ENCODE data around the gene CYP46A1. TPM values are rescaled to one million over a fixed set of nuclear protein-coding genes. Genes with fewer than 3 reads are reported as not detected.

Gene CYP46A1
- total and polyA plus RNA-seq, 2 experiments from 2014 or later = 0.47 to 1.7 TPM

DNA sequence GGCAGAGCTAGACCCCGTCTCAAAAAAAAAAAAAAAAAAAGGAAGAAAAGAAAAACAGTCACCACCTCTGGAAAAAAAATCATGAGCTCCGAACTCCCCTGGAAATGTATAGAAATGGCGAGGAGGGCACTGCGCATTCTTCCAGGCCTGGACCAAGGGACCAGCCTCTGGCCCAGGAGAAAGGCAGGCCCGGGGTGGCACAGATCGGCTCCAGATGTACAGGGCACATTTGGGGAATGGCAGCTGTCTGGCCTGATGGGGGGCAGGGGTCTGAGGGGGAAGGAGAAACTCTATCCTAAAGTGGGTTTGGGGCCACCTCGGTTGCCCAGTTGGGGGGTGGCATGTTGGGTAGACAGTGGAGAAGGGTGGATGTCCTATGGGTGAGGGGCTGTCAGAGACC is 63.1 kb downstream of the CYP46A1 start:
- H3K79me2 ChIP-seq = no peaks in the 10 kb centered on the region
- no peak overlapping the region for H3K27ac ChIP-seq
- H3K9me3 ChIP-seq (ENCODE audit: low read depth) = no peaks in the 10 kb centered on the region
- 91% methylated on average over 7 of the region's 7 CpGs for WGBS (ENCODE audit: low lambda C conversion rate, missing lambda C conversion rate)
- H3K36me3 ChIP-seq (replicated peaks; ENCODE audit: insufficient read depth, low read depth) = no peaks in the 10 kb centered on the region
- TF ChIP-seq, protein P1, sequence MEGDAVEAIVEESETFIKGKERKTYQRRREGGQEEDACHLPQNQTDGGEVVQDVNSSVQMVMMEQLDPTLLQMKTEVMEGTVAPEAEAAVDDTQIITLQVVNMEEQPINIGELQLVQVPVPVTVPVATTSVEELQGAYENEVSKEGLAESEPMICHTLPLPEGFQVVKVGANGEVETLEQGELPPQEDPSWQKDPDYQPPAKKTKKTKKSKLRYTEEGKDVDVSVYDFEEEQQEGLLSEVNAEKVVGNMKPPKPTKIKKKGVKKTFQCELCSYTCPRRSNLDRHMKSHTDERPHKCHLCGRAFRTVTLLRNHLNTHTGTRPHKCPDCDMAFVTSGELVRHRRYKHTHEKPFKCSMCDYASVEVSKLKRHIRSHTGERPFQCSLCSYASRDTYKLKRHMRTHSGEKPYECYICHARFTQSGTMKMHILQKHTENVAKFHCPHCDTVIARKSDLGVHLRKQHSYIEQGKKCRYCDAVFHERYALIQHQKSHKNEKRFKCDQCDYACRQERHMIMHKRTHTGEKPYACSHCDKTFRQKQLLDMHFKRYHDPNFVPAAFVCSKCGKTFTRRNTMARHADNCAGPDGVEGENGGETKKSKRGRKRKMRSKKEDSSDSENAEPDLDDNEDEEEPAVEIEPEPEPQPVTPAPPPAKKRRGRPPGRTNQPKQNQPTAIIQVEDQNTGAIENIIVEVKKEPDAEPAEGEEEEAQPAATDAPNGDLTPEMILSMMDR (IDR thresholded peaks at IDR 0.05; ENCODE audit: poor library complexity) = no peak
- TF ChIP-seq EZH2phosphoT487 (IDR thresholded peaks at IDR 0.05; ENCODE audit: low read depth, severe bottlenecking, unreplicated experiment) (no peak), EZH2 (IDR thresholded peaks at IDR 0.05; ENCODE audit: borderline replicate concordance) (no peak)
- no peaks in the 10 kb centered on the region for H4K20me1 ChIP-seq (ENCODE audit: insufficient read depth, poor library complexity, severe bottlenecking)
- no peak for DNase-seq (ENCODE audit: low spot score)
- H3K4me1 ChIP-seq (ENCODE audit: insufficient read depth) = peaks cover 8% of the 10 kb centered on the region
- H3K27me3 ChIP-seq = no peaks in the 10 kb centered on the region
- H3K4me3 ChIP-seq = no peak overlapping the region
- H3K4me2 ChIP-seq = no peak overlapping the region
- H3K9me2 ChIP-seq (replicated peaks; ENCODE audit: insufficient read depth) = no peaks in the 10 kb centered on the region
- no peak overlapping the region for H2AFZ ChIP-seq

DNA sequence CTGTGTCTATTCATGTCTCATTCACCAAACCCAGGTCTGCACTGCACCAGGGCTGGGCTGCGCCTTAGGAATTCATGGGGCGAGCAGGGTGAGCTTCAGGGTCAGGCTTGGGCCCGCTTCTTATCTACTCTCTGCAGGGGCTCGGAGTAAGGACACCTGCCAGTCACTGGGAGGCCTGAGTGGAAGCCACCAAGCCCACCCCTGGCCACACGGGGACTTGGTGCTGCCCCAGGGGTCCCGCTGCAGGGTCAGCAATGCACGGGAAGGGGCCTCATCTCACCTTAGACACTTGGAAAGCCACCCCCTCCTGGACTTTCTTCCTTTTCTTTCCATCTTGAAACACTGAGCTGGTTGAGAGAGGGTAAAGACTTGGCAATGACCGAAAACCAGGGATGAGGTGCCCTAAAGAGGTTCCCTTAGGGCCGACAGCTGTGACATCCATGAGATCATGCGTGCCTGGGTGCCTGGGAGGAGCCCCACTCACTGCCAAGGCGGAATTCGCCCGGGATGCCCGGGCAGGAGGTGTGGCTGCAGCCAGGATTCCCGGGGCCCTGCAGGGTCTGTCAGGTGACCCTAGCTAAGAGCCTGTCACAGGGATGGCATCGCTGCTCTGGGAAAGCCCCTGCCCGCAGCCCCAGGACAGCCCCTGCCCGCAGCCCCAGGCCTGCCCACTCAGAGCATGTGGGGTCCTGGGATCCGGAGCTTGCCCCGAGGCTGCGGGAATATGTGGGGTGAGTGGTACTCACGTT is 63.7 kb downstream of the CYP46A1 start:
- Histone ChIP-seq H3K4me1 (ENCODE audit: insufficient read depth) (peaks cover 13% of the 10 kb centered on the region), H3K9me3 (ENCODE audit: low read depth) (no peaks in the 10 kb centered on the region), H3K27me3 (no peaks in the 10 kb centered on the region), H3K36me3 (replicated peaks; ENCODE audit: insufficient read depth, low read depth) (no peaks in the 10 kb centered on the region), H3K4me3 (no peak overlapping the region), H4K20me1 (ENCODE audit: insufficient read depth, poor library complexity, severe bottlenecking) (no peaks in the 10 kb centered on the region), H3K4me2 (no peak overlapping the region), H3K9me2 (replicated peaks; ENCODE audit: insufficient read depth) (no peaks in the 10 kb centered on the region), H3K79me2 (no peaks in the 10 kb centered on the region), H2AFZ (no peak overlapping the region), H3K27ac (no peak overlapping the region)
- 91% methylated on average over 22 of the region's 22 CpGs for WGBS (ENCODE audit: low lambda C conversion rate, missing lambda C conversion rate)
- DNase-seq (ENCODE audit: low spot score) = no peak
- TF ChIP-seq EZH2 (IDR thresholded peaks at IDR 0.05; ENCODE audit: borderline replicate concordance) (no peak), EZH2phosphoT487 (IDR thresholded peaks at IDR 0.05; ENCODE audit: low read depth, severe bottlenecking, unreplicated experiment) (no peak)
- TF ChIP-seq, protein P1 (IDR thresholded peaks at IDR 0.05; ENCODE audit: poor library complexity) = no peak

DNA sequence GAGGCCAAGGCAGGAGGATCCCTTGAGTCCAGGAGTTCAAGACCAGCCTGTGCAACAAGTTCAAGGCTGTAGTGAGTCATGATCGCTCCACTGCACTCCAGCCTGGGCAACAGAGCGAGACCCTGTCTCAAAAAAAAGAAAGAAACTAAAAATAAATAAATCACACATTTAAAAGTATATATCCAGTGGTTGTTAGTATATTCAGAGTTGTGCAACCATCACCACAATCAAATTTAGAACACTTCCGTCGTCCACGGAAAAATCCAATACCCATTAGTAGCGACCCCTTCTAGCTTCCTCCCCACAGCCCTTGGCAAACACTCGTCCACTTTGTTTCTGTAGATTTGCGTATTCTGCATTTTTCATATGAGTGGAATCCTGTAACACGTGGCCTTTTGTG is 64.4 kb downstream of the CYP46A1 start:
- no peaks in the 10 kb centered on the region for H3K9me2 ChIP-seq (replicated peaks; ENCODE audit: insufficient read depth)
- no peak for DNase-seq (ENCODE audit: low spot score)
- no peaks in the 10 kb centered on the region for H3K27me3 ChIP-seq
- no peaks in the 10 kb centered on the region for H3K36me3 ChIP-seq (replicated peaks; ENCODE audit: insufficient read depth, low read depth)
- peaks cover 16% of the 10 kb centered on the region for H3K4me1 ChIP-seq (ENCODE audit: insufficient read depth)
- H3K79me2 ChIP-seq = no peaks in the 10 kb centered on the region
- 86% methylated on average over 9 of the region's 9 CpGs for WGBS (ENCODE audit: low lambda C conversion rate, missing lambda C conversion rate)
- no peak overlapping the region for H2AFZ ChIP-seq
- H3K4me3 ChIP-seq = no peak overlapping the region
- H3K4me2 ChIP-seq = no peak overlapping the region
- H3K27ac ChIP-seq = no peak overlapping the region
- no peaks in the 10 kb centered on the region for H3K9me3 ChIP-seq (ENCODE audit: low read depth)
- H4K20me1 ChIP-seq (ENCODE audit: insufficient read depth, poor library complexity, severe bottlenecking) = no peaks in the 10 kb centered on the region
- TF ChIP-seq EZH2phosphoT487 (IDR thresholded peaks at IDR 0.05; ENCODE audit: low read depth, severe bottlenecking, unreplicated experiment) (no peak), EZH2 (IDR thresholded peaks at IDR 0.05; ENCODE audit: borderline replicate concordance) (no peak)
- TF ChIP-seq, protein P1 (IDR thresholded peaks at IDR 0.05; ENCODE audit: poor library complexity) = no peak

Data from hepatocyte (in vitro differentiated cells).